HAP-1 (cell line): ENCODE measurements around the gene FPR2.

ENCODE experiments used
- DNase-seq, 2 experiments: peaks; one replicate each; pipeline ENCODE4 v3.0.0-alpha.2; 2016 to 2020; ENCODE audit warnings: low spot score in 2 of 2
- H3K27me3 ChIP-seq: fragments of 250-450 bp; sonication (Bioruptor Pico); 2 replicates; pipeline ENCODE4 v1.5.1; 2020; ENCODE audit warnings: low read depth, mild to moderate bottlenecking, moderate library complexity
- H3K36me3 ChIP-seq: fragments of 250-450 bp; sonication (Bioruptor Pico); replicated peaks from 2 replicates; pipeline ENCODE4 v1.5.1; 2020; ENCODE audit warnings: mild to moderate bottlenecking
- H3K4me1 ChIP-seq: fragments of 250-450 bp; sonication (Bioruptor Pico); 2 replicates; pipeline ENCODE4 v1.5.1; 2020; ENCODE audit warnings: mild to moderate bottlenecking
- H3K4me3 ChIP-seq: fragments of 250-450 bp; sonication (Bioruptor Pico); 2 replicates; pipeline ENCODE4 v1.5.1; 2020; ENCODE audit warnings: mild to moderate bottlenecking, moderate library complexity
- H3K9me3 ChIP-seq: fragments of 250-450 bp; sonication (Bioruptor Pico); 2 replicates; pipeline ENCODE4 v1.5.1; 2020; ENCODE audit warnings: mild to moderate bottlenecking, moderate library complexity
- in situ Hi-C: fragments of 300-500 bp; cut with MboI; formaldehyde crosslinking; loops from 3 replicates; pipeline ENCODE4 v1.14.3; 2020; ENCODE audit warnings: low sequenced_read_pairs, inconsistent platforms, mixed read lengths

The FPR2 gene

DNA sequence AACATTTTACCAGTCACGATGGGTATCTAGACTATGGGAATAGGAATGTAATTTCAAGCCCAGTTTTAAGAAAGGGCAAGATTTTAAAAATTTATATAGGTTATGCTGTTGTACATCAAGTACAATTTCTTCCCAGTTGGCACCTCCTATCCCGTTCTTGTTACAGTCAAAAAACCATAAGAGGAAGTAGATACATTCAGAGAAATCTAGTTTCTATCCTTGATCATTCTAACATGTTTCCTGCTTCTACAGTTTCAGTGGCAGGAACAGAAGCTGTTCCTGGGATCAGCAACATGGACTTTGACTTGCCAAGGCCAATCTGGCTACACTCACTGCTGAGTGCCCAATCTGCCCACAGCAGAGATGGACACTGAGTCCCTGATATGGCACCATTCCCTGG is 19.3 kb downstream of the FPR2 start:
- in situ Hi-C loops = no loop called here
- no peak for DNase-seq
- Histone ChIP-seq H3K27me3 (no peaks in the 10 kb centered on the region; the same call in 1 of the 2 replicates), H3K36me3 (no peaks in the 10 kb centered on the region), H3K4me1 (no peaks in the 10 kb centered on the region), H3K9me3 (no peaks in the 10 kb centered on the region), H3K4me3 (no peak overlapping the region)

DNA sequence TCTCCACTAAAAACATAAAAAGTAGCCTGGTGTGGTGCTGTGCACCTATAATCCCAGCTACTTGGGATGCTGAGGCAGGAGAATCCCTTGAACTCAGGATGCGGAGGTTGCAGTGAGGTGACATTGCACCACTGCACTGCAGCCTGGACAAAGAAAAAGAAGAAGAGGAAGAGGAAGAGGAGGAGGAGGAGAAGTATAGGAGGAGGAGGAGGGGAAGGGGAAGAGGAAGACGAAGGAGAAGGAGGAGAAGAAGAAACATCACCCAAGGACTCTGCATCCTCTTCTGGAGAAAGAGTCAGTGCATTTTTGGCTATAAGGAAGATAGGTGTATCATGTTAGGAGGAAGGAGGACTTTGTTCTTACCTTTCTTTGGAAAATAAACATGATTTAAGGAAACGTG is 21.0 kb downstream of the FPR2 start:
- no peak overlapping the region for H3K4me3 ChIP-seq
- no peaks in the 10 kb centered on the region for H3K9me3 ChIP-seq
- H3K36me3 ChIP-seq = no peaks in the 10 kb centered on the region
- in situ Hi-C loops = no loop called here
- no peaks in the 10 kb centered on the region for H3K4me1 ChIP-seq
- no peak for DNase-seq
- no peaks in the 10 kb centered on the region; the same call in 1 of the 2 replicates for H3K27me3 ChIP-seq

DNA sequence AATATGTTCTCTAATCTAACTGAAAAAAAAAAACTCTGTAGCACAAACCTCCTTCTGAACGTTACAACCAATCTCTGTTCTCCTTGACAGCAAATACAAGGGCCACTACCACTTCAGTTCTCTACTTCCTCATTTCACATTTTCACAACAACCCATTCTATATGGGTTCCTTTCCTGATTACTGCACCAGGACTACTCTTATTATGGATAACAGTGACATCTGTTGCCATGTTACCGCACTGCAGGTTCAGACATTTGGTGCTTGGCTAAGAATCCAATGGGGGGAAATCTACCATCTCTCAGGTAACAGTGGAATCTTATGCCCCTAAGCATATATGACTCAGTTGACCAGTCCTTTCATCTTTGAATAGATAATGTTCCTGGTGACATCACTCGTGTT is 22.4 kb downstream of the FPR2 start:
- no peak for DNase-seq
- no peak overlapping the region for H3K4me3 ChIP-seq
- H3K27me3 ChIP-seq = no peaks in the 10 kb centered on the region; the same call in 1 of the 2 replicates
- H3K36me3 ChIP-seq = no peaks in the 10 kb centered on the region
- H3K9me3 ChIP-seq = no peaks in the 10 kb centered on the region
- H3K4me1 ChIP-seq = no peaks in the 10 kb centered on the region
- in situ Hi-C loops = no loop called here

DNA sequence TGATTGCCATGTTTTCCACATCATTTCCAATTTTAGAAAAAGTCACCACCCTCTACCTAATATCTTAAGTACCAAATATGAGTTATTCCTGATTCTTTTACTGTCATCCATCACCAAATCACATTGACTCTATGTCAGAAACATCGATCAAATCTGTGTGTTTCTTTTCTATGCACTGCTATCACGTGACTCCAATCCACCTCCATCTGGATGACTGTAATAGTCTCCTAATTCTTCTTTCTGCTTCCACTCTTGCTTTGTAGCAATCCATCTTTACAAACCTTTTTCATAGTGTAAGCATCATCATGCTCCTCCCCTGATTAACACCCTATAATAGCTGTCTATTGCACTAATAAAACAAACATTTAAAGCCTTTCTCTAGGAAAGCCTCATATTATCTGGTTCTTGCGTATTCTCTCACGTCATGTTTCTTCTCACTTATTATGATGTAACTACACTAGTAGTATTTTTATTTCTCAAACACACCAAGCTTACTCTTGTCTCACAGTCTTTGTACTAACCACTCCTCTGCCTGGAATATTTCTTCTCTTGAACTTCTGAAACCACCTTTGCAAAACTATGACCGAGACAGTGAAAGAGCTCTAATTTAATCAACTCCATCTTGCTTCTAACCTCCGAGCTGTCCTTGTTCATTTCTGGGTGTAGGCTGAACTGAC is 23.3 kb downstream of the FPR2 start:
- Histone ChIP-seq H3K27me3 (no peaks in the 10 kb centered on the region; the same call in 1 of the 2 replicates), H3K36me3 (no peaks in the 10 kb centered on the region), H3K4me1 (no peaks in the 10 kb centered on the region), H3K4me3 (no peak overlapping the region), H3K9me3 (no peaks in the 10 kb centered on the region)
- in situ Hi-C loops = no loop called here
- DNase-seq = no peak

DNA sequence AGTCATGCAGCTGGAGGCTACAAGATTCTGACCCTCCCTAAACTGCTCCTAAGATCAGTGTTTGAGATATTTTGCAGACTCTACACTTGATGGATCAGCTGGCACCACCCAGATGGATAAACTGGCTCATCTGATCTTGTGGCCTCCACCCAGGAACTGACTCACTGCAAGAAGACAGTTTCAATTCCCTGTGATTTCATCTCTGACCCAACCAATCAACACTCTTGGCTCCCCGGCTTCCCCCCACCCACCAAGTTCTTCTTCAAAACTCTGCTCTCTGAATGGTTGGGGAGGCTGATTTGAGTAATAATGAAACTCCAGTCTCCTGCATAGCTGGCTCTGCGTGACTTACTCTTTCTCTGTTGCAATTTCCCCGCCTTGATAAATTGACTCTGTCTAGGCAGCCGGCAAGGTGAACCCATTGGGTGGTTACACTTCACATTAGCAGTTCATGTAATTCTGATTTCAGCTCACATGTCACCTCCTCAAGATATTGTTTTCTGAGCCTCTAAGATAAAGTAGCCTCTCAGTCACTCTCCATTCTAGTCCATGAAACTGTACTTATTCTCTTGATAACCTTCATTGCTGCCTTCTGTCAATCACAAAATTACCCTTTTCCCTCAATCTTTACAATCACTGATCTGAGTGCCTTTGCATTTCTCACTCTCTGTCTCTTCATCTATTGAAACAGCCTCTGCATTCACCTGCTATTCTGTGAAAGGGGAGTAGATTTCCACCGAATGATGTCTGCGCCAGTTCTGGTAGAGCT is 24.1 kb downstream of the FPR2 start:
- H3K36me3 ChIP-seq = no peaks in the 10 kb centered on the region
- no peaks in the 10 kb centered on the region for H3K4me1 ChIP-seq
- H3K9me3 ChIP-seq = no peaks in the 10 kb centered on the region
- H3K4me3 ChIP-seq = no peak overlapping the region
- in situ Hi-C loops = no loop called here
- H3K27me3 ChIP-seq = no peaks in the 10 kb centered on the region; the same call in 1 of the 2 replicates
- DNase-seq = no peak

DNA sequence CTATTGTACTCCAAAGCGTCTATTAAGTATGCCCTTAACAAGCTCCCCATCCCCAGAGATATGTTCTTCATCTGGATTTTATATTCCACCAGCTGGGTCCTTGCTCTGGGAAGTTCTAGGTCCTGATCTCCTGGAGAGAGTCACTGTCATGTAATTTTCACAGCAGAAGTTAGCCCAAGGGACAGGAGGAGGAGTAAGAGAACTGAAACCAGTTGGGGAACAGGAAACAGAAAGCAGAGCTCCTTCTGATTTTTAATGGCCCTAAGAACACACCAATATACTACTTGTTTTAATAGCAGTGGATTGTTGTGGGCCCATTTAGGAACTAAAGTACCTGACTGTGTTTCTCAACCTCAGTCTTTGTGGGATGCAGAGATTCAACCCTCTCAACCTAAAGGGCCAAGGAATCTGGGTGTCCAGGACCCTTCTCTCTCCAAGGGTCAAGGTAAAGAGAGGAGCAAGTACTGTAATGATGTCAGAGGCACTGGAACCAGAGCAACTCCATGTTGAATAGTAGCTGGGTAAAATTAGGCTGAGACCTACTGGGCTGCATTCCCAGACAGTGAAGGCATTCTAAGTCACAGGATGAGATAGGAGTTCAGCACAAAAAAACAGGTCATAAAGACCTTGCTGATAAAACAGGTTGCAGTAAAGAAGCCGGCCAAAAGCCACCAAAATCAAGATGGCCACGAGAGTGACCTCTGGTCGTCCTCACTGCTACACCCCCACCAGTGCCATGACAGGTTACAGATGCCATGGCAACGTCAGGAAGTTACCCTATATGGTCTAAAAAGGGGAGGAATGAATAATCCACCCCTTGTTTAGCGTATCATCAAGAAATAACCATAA is 25.9 kb downstream of the FPR2 start:
- Histone ChIP-seq H3K36me3 (no peaks in the 10 kb centered on the region), H3K4me3 (no peak overlapping the region), H3K27me3 (no peaks in the 10 kb centered on the region), H3K4me1 (no peaks in the 10 kb centered on the region), H3K9me3 (no peaks in the 10 kb centered on the region)
- in situ Hi-C loops = no loop called here
- no peak for DNase-seq

DNA sequence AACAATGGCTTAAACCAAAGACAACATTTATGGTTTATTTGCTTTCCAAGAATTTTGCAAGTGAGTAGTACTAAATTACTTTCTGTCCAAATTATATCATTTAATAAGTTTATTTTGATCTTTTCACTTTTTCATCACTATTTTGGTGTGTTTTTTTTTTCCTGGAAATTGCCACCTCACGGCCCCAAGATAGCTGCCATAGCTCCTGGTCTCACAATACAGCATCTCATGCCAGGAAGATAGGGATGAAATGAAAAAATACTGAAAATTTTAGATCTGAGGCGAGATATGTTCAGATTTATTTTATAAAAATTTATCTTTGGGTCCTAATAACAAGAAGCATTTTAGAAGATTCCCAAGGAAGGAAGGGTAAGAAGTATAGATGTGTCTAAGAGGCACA is 27.0 kb downstream of the FPR2 start:
- Histone ChIP-seq H3K4me3 (no peak overlapping the region), H3K36me3 (no peaks in the 10 kb centered on the region), H3K27me3 (no peaks in the 10 kb centered on the region), H3K9me3 (no peaks in the 10 kb centered on the region), H3K4me1 (no peaks in the 10 kb centered on the region)
- in situ Hi-C loops = no loop called here
- no peak for DNase-seq

DNA sequence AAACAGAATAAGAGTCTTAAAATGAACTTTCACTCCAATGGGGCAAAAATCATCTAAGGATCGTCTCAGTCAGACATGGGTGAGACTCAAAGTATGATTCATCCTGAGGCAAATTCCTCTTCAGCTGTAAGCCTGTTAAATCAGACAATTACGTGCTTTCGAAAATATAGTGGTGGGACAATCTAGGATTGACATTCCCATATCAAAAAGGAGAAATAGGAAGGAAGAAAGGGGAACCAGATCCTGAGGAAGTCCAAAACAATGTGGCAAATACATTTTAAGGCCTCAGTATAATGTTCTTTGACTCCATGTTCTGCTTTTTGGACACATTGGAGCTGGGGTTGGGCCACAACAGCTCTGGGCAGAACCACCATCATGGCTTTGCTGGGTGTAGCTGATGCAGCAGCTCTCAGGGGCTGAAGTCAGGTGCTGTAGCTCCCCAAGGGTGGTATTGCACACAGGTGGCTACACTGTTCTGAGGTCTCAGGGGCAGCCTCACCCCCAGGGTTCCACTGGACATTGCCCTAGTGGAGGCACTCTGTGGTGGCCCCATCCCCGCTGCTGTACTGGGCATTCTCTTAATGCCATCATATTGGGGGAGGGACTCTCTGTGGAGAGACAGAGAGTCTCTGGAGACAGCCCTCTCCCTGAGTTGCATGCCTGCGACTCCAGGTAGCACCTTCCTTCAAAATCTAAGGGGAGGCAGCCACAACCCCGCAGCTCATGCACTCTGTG is 28.2 kb downstream of the FPR2 start:
- no peak for DNase-seq
- Histone ChIP-seq H3K27me3 (no peaks in the 10 kb centered on the region), H3K4me1 (no peaks in the 10 kb centered on the region), H3K4me3 (no peak overlapping the region), H3K9me3 (no peaks in the 10 kb centered on the region), H3K36me3 (no peaks in the 10 kb centered on the region)
- in situ Hi-C loops = no loop called here

DNA sequence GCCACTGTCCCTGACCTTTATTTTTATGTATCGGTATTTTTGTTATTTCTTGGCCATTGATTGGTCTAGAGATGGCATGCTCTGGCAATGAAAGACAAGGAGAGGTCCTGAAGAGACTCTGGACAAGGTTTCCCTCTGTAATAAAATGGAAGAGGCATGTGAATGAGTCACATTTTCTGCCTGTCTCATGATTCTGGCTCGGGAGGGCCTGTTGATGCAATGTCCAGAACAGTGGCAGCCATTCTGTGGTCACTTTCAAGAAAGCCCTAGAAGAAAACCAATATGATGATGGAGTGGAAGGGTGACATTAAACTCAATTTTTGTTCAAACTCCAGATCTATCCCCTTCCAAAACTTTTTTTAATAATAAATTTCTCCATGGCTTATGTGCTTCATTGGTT is 32.0 kb downstream of the FPR2 start:
- DNase-seq = no peak
- no peaks in the 10 kb centered on the region for H3K9me3 ChIP-seq
- H3K4me3 ChIP-seq = no peak overlapping the region
- H3K27me3 ChIP-seq = no peaks in the 10 kb centered on the region
- H3K36me3 ChIP-seq = no peaks in the 10 kb centered on the region
- in situ Hi-C loops = no loop called here
- no peaks in the 10 kb centered on the region for H3K4me1 ChIP-seq

DNA sequence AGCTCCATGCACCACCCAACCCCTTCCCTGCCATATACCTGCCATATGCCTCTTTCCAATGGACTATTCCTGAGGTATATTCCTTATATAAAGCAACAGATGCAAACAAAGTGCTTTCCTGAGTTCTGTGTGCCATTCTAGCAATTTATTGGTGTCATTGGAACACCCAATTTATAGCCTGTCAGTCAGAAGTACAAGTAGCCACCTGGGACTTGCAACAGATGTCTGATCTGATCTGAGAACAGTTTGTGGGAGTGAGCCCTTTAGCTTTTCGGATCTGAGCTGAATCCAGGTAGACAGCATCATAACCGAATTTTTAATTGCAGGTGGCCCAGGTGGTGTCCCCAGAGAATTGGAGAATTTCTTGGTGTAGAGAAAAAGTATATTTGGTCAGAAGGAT is 33.0 kb downstream of the FPR2 start:
- in situ Hi-C loops = no loop called here
- Histone ChIP-seq H3K27me3 (no peaks in the 10 kb centered on the region), H3K4me1 (no peaks in the 10 kb centered on the region)

DNA sequence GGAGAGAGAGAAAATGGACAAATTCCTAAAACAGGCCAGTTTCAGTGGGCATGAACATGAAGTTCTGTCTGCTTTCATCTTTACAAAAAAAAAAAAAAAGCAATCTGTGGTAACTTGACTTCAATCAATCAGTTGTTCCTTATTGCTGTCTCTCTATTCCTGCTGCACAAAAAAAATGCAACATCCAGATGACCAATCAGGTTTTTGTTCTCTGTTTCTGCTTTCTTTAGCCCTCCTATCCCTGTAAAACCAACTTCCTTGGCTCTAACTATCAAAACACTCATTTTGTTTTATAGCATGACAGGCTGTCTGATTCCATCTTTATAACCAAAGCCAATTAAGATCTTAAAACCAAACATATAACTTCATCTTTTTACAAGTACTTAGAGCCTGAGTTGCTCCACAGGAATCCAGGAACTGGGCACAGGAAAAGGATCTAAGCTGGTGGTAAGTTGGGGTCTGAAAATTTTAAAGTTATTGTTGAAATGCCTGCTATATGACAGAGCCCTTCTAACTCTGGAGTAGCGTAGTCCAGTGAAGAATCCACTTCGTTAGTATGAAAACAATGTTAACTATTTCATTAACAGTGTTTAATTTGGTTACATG is 34.0 kb downstream of the FPR2 start, which contains the start of gene FPR3:
Gene FPR3 (plus strand): TSS at position 273 of the 606 bp plus-strand sequence. CDS start 28,592 bp downstream, outside the sequence.
- Histone ChIP-seq H3K27me3 (no peaks in the 10 kb centered on the region), H3K36me3 (no peaks in the 10 kb centered on the region), H3K9me3 (no peaks in the 10 kb centered on the region), H3K4me3 (no peak within 1 kb of the TSS), H3K4me1 (no peaks in the 10 kb centered on the region)
- in situ Hi-C loops = no loop called here
- no peak for DNase-seq

More for the DNA sequence above, 33.0 kb downstream of the FPR2 start:
- Histone ChIP-seq H3K9me3 (no peaks in the 10 kb centered on the region), H3K36me3 (no peaks in the 10 kb centered on the region), H3K4me3 (no peak overlapping the region)
- DNase-seq = no peak

DNA sequence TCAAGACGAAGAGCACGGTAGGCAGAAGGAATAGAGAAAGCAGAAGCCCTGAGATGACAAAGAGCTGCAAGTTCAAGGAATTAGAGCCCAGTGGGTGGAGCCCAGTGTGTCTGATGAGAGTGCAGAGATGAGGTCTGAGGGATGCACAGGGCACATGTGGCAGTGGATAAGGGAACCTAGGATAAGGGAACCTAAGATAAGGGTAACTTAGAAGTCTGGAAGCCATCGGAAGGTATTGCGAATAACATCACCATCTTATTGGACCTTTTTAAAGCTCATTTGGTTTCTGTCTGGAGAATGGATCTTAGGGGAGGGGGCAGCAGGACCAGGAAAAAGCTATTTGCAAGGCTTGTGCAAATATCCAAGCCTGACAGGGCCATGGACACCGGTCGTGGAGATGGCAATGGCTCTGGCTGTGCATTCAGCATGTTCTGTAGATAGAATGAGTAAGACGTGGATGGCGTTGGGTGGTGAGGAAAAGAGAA is 35.3 kb downstream of the FPR2 start:
- Histone ChIP-seq H3K36me3 (no peaks in the 10 kb centered on the region), H3K4me3 (no peak overlapping the region), H3K4me1 (no peaks in the 10 kb centered on the region), H3K9me3 (no peaks in the 10 kb centered on the region), H3K27me3 (no peaks in the 10 kb centered on the region)
- in situ Hi-C loops = no loop called here
- DNase-seq = no peak

DNA sequence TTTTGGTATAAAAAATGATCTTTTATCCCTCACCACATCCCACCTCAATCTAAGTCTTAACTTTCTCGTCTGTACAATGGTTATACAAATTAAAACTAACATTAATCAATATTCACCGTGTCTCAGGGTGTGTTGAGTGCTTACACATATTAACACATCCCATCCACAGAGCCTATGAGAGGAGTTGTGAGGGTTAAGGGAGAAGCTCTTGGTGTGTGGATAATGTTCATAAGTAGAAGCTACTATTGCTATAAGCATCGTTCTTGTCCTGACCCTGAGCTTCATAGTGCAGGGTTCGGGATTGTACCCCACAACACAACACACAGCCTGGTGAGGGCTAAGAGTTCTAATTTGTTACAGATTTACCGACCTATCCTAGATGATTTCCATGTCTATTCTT is 36.5 kb downstream of the FPR2 start:
- no peaks in the 10 kb centered on the region for H3K9me3 ChIP-seq
- no peaks in the 10 kb centered on the region for H3K27me3 ChIP-seq
- no peaks in the 10 kb centered on the region for H3K36me3 ChIP-seq
- no peak for DNase-seq
- H3K4me3 ChIP-seq = no peak overlapping the region
- no peaks in the 10 kb centered on the region for H3K4me1 ChIP-seq
- in situ Hi-C loops = no loop called here
